Gastrocnemius medialis (tissue), 4 donors: ENCODE measurements around the gene HCN2. TPM values are rescaled to one million over a fixed set of nuclear protein-coding genes. Genes with fewer than 3 reads are reported as not detected.
"Not testable (repeated sequence)": the region's sequence is repeated elsewhere in the genome, so short reads cannot be mapped to it uniquely, and the experiment has no call there.

ENCODE experiments used
- ATAC-seq, 2 donors: fragments of 150-250 bp; one replicate each; pipeline ENCODE4 v1.9.1; 2016
- DNase-seq, 2 donors: peaks; one replicate each; pipeline ENCODE4 v3.0.0-alpha.2; 2019
- H3K27ac ChIP-seq, 4 donors: fragments of 200-600 bp; sonication (generic); 1 replicate in 1 of 4; 2 replicates in 3 of 4; pipeline ENCODE4 v1.5.1; 2016 to 2018; ENCODE audit warnings: mild to moderate bottlenecking in 2 of 4, moderate library complexity in 1 of 4
- H3K27me3 ChIP-seq, 3 donors: fragments of 200-600 bp; sonication (generic) in 2 of 3; 1 replicate in 1 of 3; 2 replicates in 2 of 3; pipeline versions ENCODE4 v1.5.1 to v1.6.0; 2016 to 2019; ENCODE audit warnings: mild to moderate bottlenecking in 1 of 3, moderate library complexity in 1 of 3
- H3K36me3 ChIP-seq, 2 donors: fragments of 200-600 bp; sonication (generic) in 1 of 2; one replicate each; pipeline ENCODE4 v1.5.1; 2017 to 2018
- H3K4me1 ChIP-seq, 2 donors: fragments of 200-600 bp; sonication (generic) in 1 of 2; one replicate each; pipeline ENCODE4 v1.5.1; 2016 to 2017; ENCODE audit warnings: mild to moderate bottlenecking in 2 of 2
- H3K4me3 ChIP-seq, 4 donors: fragments of 200-600 bp; sonication (generic) in 3 of 4; 1 replicate in 1 of 4; 2 replicates in 3 of 4; pipeline ENCODE4 v1.5.1; 2016 to 2019; ENCODE audit warnings: mild to moderate bottlenecking in 2 of 4
- H3K9me3 ChIP-seq, 3 donors: fragments of 200-600 bp; sonication (generic) in 2 of 3; 1 replicate in 1 of 3; 2 replicates in 2 of 3; pipeline ENCODE4 v1.5.1; 2016 to 2019
- CTCF ChIP-seq, 5 experiments: fragments of 450-650 bp in 3 of 5; fragments of 200-600 bp in 2 of 5; sonication (generic) in 2 of 5; IDR thresholded peaks in 4 of 5; conservative IDR thresholded peaks in 1 of 5; 1 replicate in 4 of 5; 2 replicates in 1 of 5; pipeline ENCODE4 v1.5.1; 2016 to 2019; ENCODE audit warnings: antibody characterized with exemption in 5 of 5, mild to moderate bottlenecking in 3 of 5, moderate library complexity in 3 of 5
- POLR2A ChIP-seq, 2 donors: fragments of 450-650 bp; IDR thresholded peaks; one replicate each; pipeline ENCODE4 v1.6.1; 2017; ENCODE audit warnings: antibody characterized with exemption in 2 of 2, mild to moderate bottlenecking in 2 of 2, moderate library complexity in 2 of 2
- in situ Hi-C, 4 donors: fragments of 200-750 bp; cut with MboI; loops; one replicate each; pipeline versions ENCODE4 v1.15.0 to v1.8.0; 2017; ENCODE audit warnings: low sequenced_read_pairs in 4 of 4
- intact Hi-C: fragments of 100-400 bp; cut with DNase I; formaldehyde crosslinking; loops from one replicate; pipeline ENCODE4 v1.15.1; 2023; ENCODE audit warnings: low total_unique reads
- total RNA-seq, 4 donors: library from RNA; depleted of rRNA; stranded (reverse); fragments of >200 nt; gene quantifications; one replicate each; pipeline versions ENCODE4 v1.1.0 to v1.2.3, GENCODE V29; 2016

Gene HCN2
- total RNA-seq, 4 donors from 2014 or later: 0.10 TPM; not detected in 3

- Histone ChIP-seq H3K4me3 (no peak overlapping the region), H3K27me3 (peaks cover 0 to 2% (median 0%) of the 10 kb centered on the region in 3 donors), H3K4me1 (no peaks in the 10 kb centered on the region), H3K9me3 (no peaks in the 10 kb centered on the region), H3K36me3 (peaks cover 0 to 50% of the 10 kb centered on the region in 2 donors), H3K27ac (no peak overlapping the region)
- TF ChIP-seq CTCF (IDR thresholded peaks at IDR 0.05 in 4 of 5, conservative IDR thresholded peaks at IDR 0.05 in 1 of 5) (no peak), POLR2A (IDR thresholded peaks at IDR 0.05) (no peak)
- in situ Hi-C loops: no loop called here
- ATAC-seq (no peak), DNase-seq (no peak)
- intact Hi-C loops: no loop called here
These were observed 28.6 kb downstream of the HCN2 start for GRCh38 chr19:618247-618619.

GRCh38 chr19:618674-619285 is 29.1 kb downstream of the HCN2 start:
- Histone ChIP-seq H3K4me1 (no peaks in the 10 kb centered on the region), H3K9me3 (no peaks in the 10 kb centered on the region), H3K4me3 (no peak overlapping the region), H3K27me3 (peaks cover 0 to 2% (median 0%) of the 10 kb centered on the region in 3 donors), H3K27ac (no peak overlapping the region), H3K36me3 (peaks cover 0 to 54% of the 10 kb centered on the region in 2 donors)
- intact Hi-C loops: no loop called here
- DNase-seq: no peak
- in situ Hi-C loops: no loop called here
- TF ChIP-seq CTCF (IDR thresholded peaks at IDR 0.05 in 4 of 5, conservative IDR thresholded peaks at IDR 0.05 in 1 of 5) (no peak), POLR2A (IDR thresholded peaks at IDR 0.05) (no peak)
- ATAC-seq: no peak

GRCh38 chr19:619286-620002 is 29.8 kb downstream of the HCN2 start:
- intact Hi-C loops (no loop called here), in situ Hi-C loops (no loop called here)
- Histone ChIP-seq H3K27ac (no peak overlapping the region), H3K4me3 (no peak overlapping the region), H3K27me3 (peaks cover 0 to 2% (median 0%) of the 10 kb centered on the region in 3 donors), H3K4me1 (no peaks in the 10 kb centered on the region), H3K9me3 (no peaks in the 10 kb centered on the region), H3K36me3 (peaks cover 0 to 61% of the 10 kb centered on the region in 2 donors)
- no peak for TF ChIP-seq POLR2A (IDR thresholded peaks at IDR 0.05)
- TF ChIP-seq CTCF (IDR thresholded peaks at IDR 0.05 in 4 of 5, conservative IDR thresholded peaks at IDR 0.05 in 1 of 5): no peak
- no peak for ATAC-seq
- DNase-seq: no peak

- H3K27ac ChIP-seq: no peak overlapping the region
- DNase-seq: no peak
- H3K4me3 ChIP-seq: no peak overlapping the region
- TF ChIP-seq POLR2A (IDR thresholded peaks at IDR 0.05): no peak
- TF ChIP-seq CTCF (IDR thresholded peaks at IDR 0.05 in 4 of 5, conservative IDR thresholded peaks at IDR 0.05 in 1 of 5): no peak
- ATAC-seq: no peak
- intact Hi-C loops: no loop called here
- in situ Hi-C loops: no loop called here
- no peaks in the 10 kb centered on the region for H3K4me1 ChIP-seq
- H3K9me3 ChIP-seq: no peaks in the 10 kb centered on the region
- peaks cover 0 to 66% of the 10 kb centered on the region in 2 donors for H3K36me3 ChIP-seq
- peaks cover 0 to 2% (median 0%) of the 10 kb centered on the region in 3 donors for H3K27me3 ChIP-seq
These were observed 30.6 kb downstream of the HCN2 start for GRCh38 chr19:620166-620862.

GRCh38 chr19:621191-621590 is 31.5 kb downstream of the HCN2 start:
- H3K9me3 ChIP-seq, DNase-seq, intact Hi-C loops, H3K4me1 ChIP-seq, H3K27me3 ChIP-seq, H3K4me3 ChIP-seq, ATAC-seq, in situ Hi-C loops, H3K27ac ChIP-seq: not testable (repeated sequence)
- peaks cover 0 to 73% of the 10 kb centered on the region in 2 donors for H3K36me3 ChIP-seq
